ENCODE data around the gene SIGLEC14.

SIGLEC14 gene

GRCh38 chr19:51644636-51645271 is 1.9 kb downstream of the SIGLEC14 start:
- Histone ChIP-seq H3K36me3 (ENCODE audit: control insufficient read depth, low read length) (no peaks in the 10 kb centered on the region), H3K4me3 (ENCODE audit: low read length) (no peak overlapping the region), H3K27ac (ENCODE audit: low read depth, low read length) (no peak overlapping the region), H3K79me2 (ENCODE audit: control insufficient read depth, low read length) (no peaks in the 10 kb centered on the region), H4K20me1 (ENCODE audit: control insufficient read depth, insufficient read depth, low read depth, low read length) (no peaks in the 10 kb centered on the region), H3K4me1 (ENCODE audit: control insufficient read depth, low read length) (no peaks in the 10 kb centered on the region), H3F3A (ENCODE audit: control insufficient read depth, insufficient read depth) (no peaks in the 10 kb centered on the region), H3K4me2 (ENCODE audit: low read length) (no peak overlapping the region), H3K27me3 (ENCODE audit: control insufficient read depth, low read length) (peaks cover 9% of the 10 kb centered on the region), H3K9me3 (ENCODE audit: control insufficient read depth, insufficient read depth, low read length) (no peaks in the 10 kb centered on the region), H3K9me2 (replicated peaks; ENCODE audit: control insufficient read depth, low read length) (no peaks in the 10 kb centered on the region)
- TF ChIP-seq EZH2phosphoT487 (IDR thresholded peaks at IDR 0.05; ENCODE audit: borderline replicate concordance, low read length), result no peak
- TF ChIP-seq CTCF (IDR thresholded peaks at IDR 0.05; ENCODE audit: low read depth, low read length, poor library complexity, severe bottlenecking), result no peak

DNA sequence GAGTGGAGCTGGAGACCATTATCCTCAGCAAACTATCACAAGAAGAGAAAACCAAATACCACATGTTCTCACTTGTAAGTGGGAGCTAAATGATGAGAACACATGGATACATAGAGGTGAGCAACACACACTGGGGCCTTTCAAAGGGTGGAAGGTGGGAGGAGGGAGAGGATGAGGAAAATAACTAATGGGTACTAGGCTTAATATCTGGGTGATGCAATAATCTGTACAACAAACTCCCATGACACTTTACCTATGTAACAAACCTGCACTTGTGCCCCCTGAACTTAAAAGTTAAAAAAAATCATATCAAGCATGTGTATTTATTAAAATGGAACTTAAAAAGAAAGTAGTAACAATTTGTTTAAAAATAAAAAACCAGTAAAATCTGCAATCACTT is 5.0 kb downstream of the SIGLEC14 start:
- no peaks in the 10 kb centered on the region for H4K20me1 ChIP-seq (ENCODE audit: control insufficient read depth, insufficient read depth, low read depth, low read length)
- no peak overlapping the region for H3K27ac ChIP-seq (ENCODE audit: low read depth, low read length)
- no peaks in the 10 kb centered on the region for H3K4me1 ChIP-seq (ENCODE audit: control insufficient read depth, low read length)
- H3K27me3 ChIP-seq (ENCODE audit: control insufficient read depth, low read length), result 0 out of 2 replicates have a peak, but pooled peaks cover 3% of the 10 kb centered on the region
- no peaks in the 10 kb centered on the region for H3K36me3 ChIP-seq (ENCODE audit: control insufficient read depth, low read length)
- no peaks in the 10 kb centered on the region for H3K79me2 ChIP-seq (ENCODE audit: control insufficient read depth, low read length)
- H3F3A ChIP-seq (ENCODE audit: control insufficient read depth, insufficient read depth), result no peaks in the 10 kb centered on the region
- no peak overlapping the region for H3K4me2 ChIP-seq (ENCODE audit: low read length)
- H3K4me3 ChIP-seq (ENCODE audit: low read length), result no peak overlapping the region
- H3K9me2 ChIP-seq (replicated peaks; ENCODE audit: control insufficient read depth, low read length), result no peaks in the 10 kb centered on the region
- no peak for TF ChIP-seq EZH2phosphoT487 (IDR thresholded peaks at IDR 0.05; ENCODE audit: borderline replicate concordance, low read length)
- TF ChIP-seq CTCF (IDR thresholded peaks at IDR 0.05; ENCODE audit: low read depth, low read length, poor library complexity, severe bottlenecking), result no peak
- no peaks in the 10 kb centered on the region for H3K9me3 ChIP-seq (ENCODE audit: control insufficient read depth, insufficient read depth, low read length)

DNA sequence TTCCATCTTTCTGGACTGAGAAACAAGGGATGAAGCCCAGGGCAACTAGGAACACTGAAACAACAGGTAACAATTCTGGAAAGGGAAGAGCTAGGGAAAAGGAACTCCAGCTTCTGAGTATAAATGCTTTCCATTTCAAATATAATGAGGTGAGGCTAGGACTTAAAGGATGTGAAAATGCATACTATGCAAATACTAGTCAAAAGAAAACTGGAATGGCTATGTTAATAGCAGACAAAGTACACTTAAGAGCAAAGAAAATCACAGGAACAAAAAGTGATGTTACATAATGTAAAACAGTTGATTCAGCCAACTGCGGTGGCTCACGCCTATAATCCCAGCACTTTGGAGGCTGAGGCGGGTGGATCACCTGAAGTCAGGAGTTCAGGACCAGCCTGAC is 6.2 kb downstream of the SIGLEC14 start:
- Histone ChIP-seq H3K27ac (ENCODE audit: low read depth, low read length) (no peak overlapping the region), H3F3A (ENCODE audit: control insufficient read depth, insufficient read depth) (no peaks in the 10 kb centered on the region), H3K9me2 (replicated peaks; ENCODE audit: control insufficient read depth, low read length) (no peaks in the 10 kb centered on the region), H3K4me3 (ENCODE audit: low read length) (no peak overlapping the region), H3K27me3 (ENCODE audit: control insufficient read depth, low read length) (0 out of 2 replicates have a peak, but pooled peaks cover 1% of the 10 kb centered on the region), H4K20me1 (ENCODE audit: control insufficient read depth, insufficient read depth, low read depth, low read length) (no peaks in the 10 kb centered on the region), H3K4me2 (ENCODE audit: low read length) (no peak overlapping the region), H3K79me2 (ENCODE audit: control insufficient read depth, low read length) (no peaks in the 10 kb centered on the region), H3K4me1 (ENCODE audit: control insufficient read depth, low read length) (no peaks in the 10 kb centered on the region), H3K9me3 (ENCODE audit: control insufficient read depth, insufficient read depth, low read length) (no peaks in the 10 kb centered on the region), H3K36me3 (ENCODE audit: control insufficient read depth, low read length) (no peaks in the 10 kb centered on the region)
- TF ChIP-seq EZH2phosphoT487 (IDR thresholded peaks at IDR 0.05; ENCODE audit: borderline replicate concordance, low read length) (no peak), CTCF (IDR thresholded peaks at IDR 0.05; ENCODE audit: low read depth, low read length, poor library complexity, severe bottlenecking) (no peak)
